Cardiac fibroblast (primary cell): ENCODE data around the gene RIOX2.

ENCODE experiments used
- DNase-seq, 2 donors: peaks; one replicate each; pipeline versions ENCODE4 v3.0.0 to v3.0.0-alpha.2; 2010; ENCODE audit warnings: low read depth in 2 of 2
- H3K4me3 ChIP-seq, 2 donors: replicated peaks in 1 of 2; 1 replicate in 1 of 2; 2 replicates in 1 of 2; pipeline ENCODE4 v1.5.1; 2011; ENCODE audit warnings: low read depth in 2 of 2, low read length in 2 of 2, mild to moderate bottlenecking in 2 of 2, moderate library complexity in 1 of 2
- CTCF ChIP-seq: IDR thresholded peaks from one replicate; pipeline ENCODE4 v1.5.1; 2011; ENCODE audit warnings: low read depth, mild to moderate bottlenecking, low read length, inconsistent platforms

RIOX2 gene

GRCh38 chr3:97975466-97975865 is 3.2 kb upstream of the RIOX2 start:
- no peak overlapping the region for H3K4me3 ChIP-seq
- TF ChIP-seq CTCF, result peak; percentile 10
- no peak for DNase-seq

- no peak for TF ChIP-seq CTCF
- H3K4me3 ChIP-seq, result no peak overlapping the region
- DNase-seq, result no peak
These were observed 2.8 kb upstream of the RIOX2 start for GRCh38 chr3:97974996-97975395.

- H3K4me3 ChIP-seq, result peak overlapping the region in 1 of 2 donors; percentile 63
- no peak for TF ChIP-seq CTCF
- no peak for DNase-seq
These were observed 745 bp upstream of the RIOX2 start for GRCh38 chr3:97972976-97973375.

- peak overlapping the region; percentile 63 to 74 for H3K4me3 ChIP-seq
- no peak for DNase-seq
- no peak for TF ChIP-seq CTCF
These were observed 1.1 kb downstream of the RIOX2 start for GRCh38 chr3:97970956-97971620.

- no peak for DNase-seq
- no peak overlapping the region for H3K4me3 ChIP-seq
- no peak for TF ChIP-seq CTCF
These were observed 2.1 kb downstream of the RIOX2 start for GRCh38 chr3:97970156-97970555.

GRCh38 chr3:97969541-97969940 is 2.7 kb downstream of the RIOX2 start:
- H3K4me3 ChIP-seq, result no peak overlapping the region
- no peak for DNase-seq
- no peak for TF ChIP-seq CTCF

GRCh38 chr3:97968376-97968775 is 3.9 kb downstream of the RIOX2 start:
- TF ChIP-seq CTCF, result no peak
- DNase-seq, result no peak
- no peak overlapping the region for H3K4me3 ChIP-seq
